ENCODE measurements around the gene BMERB1.

DNA sequence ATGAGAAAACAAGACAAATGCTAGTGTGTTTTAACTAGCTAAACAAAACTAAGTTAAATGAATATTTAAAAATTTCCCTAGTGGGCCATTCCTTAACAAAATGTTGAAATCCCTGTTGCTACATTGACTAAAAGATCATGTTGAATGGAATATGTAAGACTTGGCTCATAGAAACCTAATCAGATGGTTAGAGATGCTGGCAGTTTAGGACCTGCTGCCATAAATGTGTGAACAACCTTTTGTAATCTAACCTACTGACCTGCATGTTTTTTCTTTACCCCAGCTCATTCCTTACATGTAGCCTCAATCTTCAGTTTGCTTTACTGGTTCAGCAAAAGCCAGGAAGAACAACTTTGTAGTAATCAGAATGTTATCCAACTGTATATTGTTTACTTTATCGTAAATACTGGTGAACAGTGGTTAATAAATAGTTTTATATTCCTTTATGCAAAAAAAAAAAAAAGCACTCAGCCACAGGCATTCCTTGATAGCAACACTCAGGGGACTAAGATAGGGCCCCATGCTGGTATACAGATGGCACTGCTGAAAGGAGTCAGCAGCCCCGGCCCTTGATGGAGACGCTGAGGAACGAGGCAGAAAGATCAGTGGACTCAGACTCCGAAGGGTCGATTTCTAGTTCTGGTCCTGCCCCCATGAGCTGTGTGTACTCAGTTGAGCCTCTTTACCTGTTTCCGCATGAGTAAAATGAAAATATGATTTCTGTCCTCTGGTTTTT is 130.4 kb downstream of the BMERB1 start:
- no peak for TF ChIP-seq POLR2A (IDR thresholded peaks at IDR 0.05)
- TF ChIP-seq, protein P1, sequence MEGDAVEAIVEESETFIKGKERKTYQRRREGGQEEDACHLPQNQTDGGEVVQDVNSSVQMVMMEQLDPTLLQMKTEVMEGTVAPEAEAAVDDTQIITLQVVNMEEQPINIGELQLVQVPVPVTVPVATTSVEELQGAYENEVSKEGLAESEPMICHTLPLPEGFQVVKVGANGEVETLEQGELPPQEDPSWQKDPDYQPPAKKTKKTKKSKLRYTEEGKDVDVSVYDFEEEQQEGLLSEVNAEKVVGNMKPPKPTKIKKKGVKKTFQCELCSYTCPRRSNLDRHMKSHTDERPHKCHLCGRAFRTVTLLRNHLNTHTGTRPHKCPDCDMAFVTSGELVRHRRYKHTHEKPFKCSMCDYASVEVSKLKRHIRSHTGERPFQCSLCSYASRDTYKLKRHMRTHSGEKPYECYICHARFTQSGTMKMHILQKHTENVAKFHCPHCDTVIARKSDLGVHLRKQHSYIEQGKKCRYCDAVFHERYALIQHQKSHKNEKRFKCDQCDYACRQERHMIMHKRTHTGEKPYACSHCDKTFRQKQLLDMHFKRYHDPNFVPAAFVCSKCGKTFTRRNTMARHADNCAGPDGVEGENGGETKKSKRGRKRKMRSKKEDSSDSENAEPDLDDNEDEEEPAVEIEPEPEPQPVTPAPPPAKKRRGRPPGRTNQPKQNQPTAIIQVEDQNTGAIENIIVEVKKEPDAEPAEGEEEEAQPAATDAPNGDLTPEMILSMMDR (IDR thresholded peaks at IDR 0.05): no peak
